Measurements from ENCODE around the gene ARMCX4.

Gene ARMCX4

GRCh38 chrX:101452056-101452455 lies 33.2 kb upstream of the ARMCX4 start:
- no peak overlapping the region for H3K27ac ChIP-seq
- no peaks in the 10 kb centered on the region for H3K9me3 ChIP-seq
- TF ChIP-seq CTCF (IDR thresholded peaks at IDR 0.05) = no peak
- H3K4me1 ChIP-seq (ENCODE audit: control insufficient read depth in 1 of 2, insufficient read depth in 1 of 2, low read depth in 1 of 2, low read length in 1 of 2) = no peaks in the 10 kb centered on the region
- H3K36me3 ChIP-seq = no peaks in the 10 kb centered on the region
- H3K27me3 ChIP-seq = no peaks in the 10 kb centered on the region
- no peak overlapping the region for H3K4me3 ChIP-seq (ENCODE audit: low read depth in 1 of 2, low read length in 1 of 2)

- Histone ChIP-seq H3K27me3 (no peaks in the 10 kb centered on the region), H3K27ac (no peak overlapping the region), H3K36me3 (peaks cover 5% of the 10 kb centered on the region), H3K4me1 (ENCODE audit: control insufficient read depth in 1 of 2, insufficient read depth in 1 of 2, low read depth in 1 of 2, low read length in 1 of 2) (no peaks in the 10 kb centered on the region), H3K9me3 (no peaks in the 10 kb centered on the region), H3K4me3 (ENCODE audit: low read depth in 1 of 2, low read length in 1 of 2) (no peak overlapping the region)
- TF ChIP-seq CTCF (IDR thresholded peaks at IDR 0.05) = no peak
Measured at GRCh38 chrX:101460669-101461068, 24.6 kb upstream of the ARMCX4 start.

GRCh38 chrX:101462892-101463291 lies 22.4 kb upstream of the ARMCX4 start:
- Histone ChIP-seq H3K36me3 (peaks cover 5% of the 10 kb centered on the region), H3K27ac (no peak overlapping the region), H3K4me3 (ENCODE audit: low read depth in 1 of 2, low read length in 1 of 2) (no peak overlapping the region), H3K9me3 (no peaks in the 10 kb centered on the region), H3K27me3 (no peaks in the 10 kb centered on the region), H3K4me1 (ENCODE audit: control insufficient read depth in 1 of 2, insufficient read depth in 1 of 2, low read depth in 1 of 2, low read length in 1 of 2) (no peaks in the 10 kb centered on the region)
- no peak for TF ChIP-seq CTCF (IDR thresholded peaks at IDR 0.05)

- H3K9me3 ChIP-seq = no peaks in the 10 kb centered on the region
- no peak for TF ChIP-seq CTCF (IDR thresholded peaks at IDR 0.05)
- no peaks in the 10 kb centered on the region for H3K36me3 ChIP-seq
- H3K27me3 ChIP-seq = no peaks in the 10 kb centered on the region
- H3K4me1 ChIP-seq (ENCODE audit: control insufficient read depth in 1 of 2, insufficient read depth in 1 of 2, low read depth in 1 of 2, low read length in 1 of 2) = no peaks in the 10 kb centered on the region
- H3K27ac ChIP-seq = no peak overlapping the region
- no peak overlapping the region for H3K4me3 ChIP-seq (ENCODE audit: low read depth in 1 of 2, low read length in 1 of 2)
Measured at GRCh38 chrX:101478366-101478765, 6.9 kb upstream of the ARMCX4 start.

GRCh38 chrX:101482296-101482695 lies 3.0 kb upstream of the ARMCX4 start:
- TF ChIP-seq CTCF (IDR thresholded peaks at IDR 0.05) = no peak

GRCh38 chrX:101483705-101484104 lies 1.6 kb upstream of the ARMCX4 start:
- Histone ChIP-seq H3K36me3 (no peaks in the 10 kb centered on the region), H3K27ac (no peak overlapping the region), H3K4me3 (ENCODE audit: low read depth in 1 of 2, low read length in 1 of 2) (no peak overlapping the region), H3K9me3 (no peaks in the 10 kb centered on the region), H3K27me3 (peaks cover 30% of the 10 kb centered on the region), H3K4me1 (ENCODE audit: control insufficient read depth in 1 of 2, insufficient read depth in 1 of 2, low read depth in 1 of 2, low read length in 1 of 2) (no peaks in the 10 kb centered on the region)
- no peak for TF ChIP-seq CTCF (IDR thresholded peaks at IDR 0.05)

More at GRCh38 chrX:101482296-101482695, 3.0 kb upstream of the ARMCX4 start:
- H3K9me3 ChIP-seq = no peaks in the 10 kb centered on the region
- H3K27me3 ChIP-seq = peaks cover 30% of the 10 kb centered on the region
- H3K4me1 ChIP-seq (ENCODE audit: control insufficient read depth in 1 of 2, insufficient read depth in 1 of 2, low read depth in 1 of 2, low read length in 1 of 2) = no peaks in the 10 kb centered on the region
- H3K36me3 ChIP-seq = no peaks in the 10 kb centered on the region
- no peak overlapping the region for H3K27ac ChIP-seq
- H3K4me3 ChIP-seq (ENCODE audit: low read depth in 1 of 2, low read length in 1 of 2) = no peak overlapping the region
